Neural progenitor cell (in vitro differentiated cells): ENCODE results near the gene RBBP8NL.

ENCODE experiments used
- CTCF ChIP-seq: fragments of 200-600 bp; sonication (generic); IDR thresholded peaks from 2 replicates; pipeline ENCODE4 v1.5.1; 2017; ENCODE audit warnings: antibody characterized with exemption, mild to moderate bottlenecking
- EZH2 ChIP-seq: fragments of 200-600 bp; sonication (generic); IDR thresholded peaks from 2 replicates; pipeline ENCODE4 v1.6.1; 2017; ENCODE audit warnings: antibody characterized with exemption, mild to moderate bottlenecking, moderate library complexity
- EZH2phosphoT487 ChIP-seq: fragments of 200-600 bp; sonication (generic); IDR thresholded peaks from 2 replicates; pipeline ENCODE4 v1.6.1; 2017; ENCODE audit warnings: antibody characterized with exemption

GRCh38 chr20:62361799-62362589, 65.3 kb downstream of the RBBP8NL start:
- no peak for TF ChIP-seq CTCF
- TF ChIP-seq EZH2 = no peak
- no peak for TF ChIP-seq EZH2phosphoT487
